Neural crest cell (in vitro differentiated cells): ENCODE results near the gene RASGRP3. TPM values are rescaled to one million over a fixed set of nuclear protein-coding genes. Genes with fewer than 3 reads are reported as not detected.

Experiments
- DNase-seq: peaks from one replicate; pipeline ENCODE4 v3.0.0; 2021; ENCODE audit warnings: low read depth, mixed read lengths, low spot score
- H3K27ac Mint-ChIP-seq: one replicate; pipeline ENCODE4 v1.8.0; 2021; ENCODE audit warnings: mild to moderate bottlenecking, mixed read lengths; ENCODE audit not compliant: unreplicated experiment
- H3K27me3 Mint-ChIP-seq: 2 replicates; pipeline ENCODE4 v1.8.0; 2021; ENCODE audit warnings: low read depth, mild to moderate bottlenecking, mixed read lengths
- H3K36me3 Mint-ChIP-seq: 2 replicates; pipeline ENCODE4 v1.8.0; 2021; ENCODE audit warnings: low read depth, mild to moderate bottlenecking, mixed read lengths
- H3K4me1 Mint-ChIP-seq: 2 replicates; pipeline ENCODE4 v1.8.0; 2021; ENCODE audit warnings: mixed read lengths
- H3K4me3 Mint-ChIP-seq: one replicate; pipeline ENCODE4 v1.8.0; 2021; ENCODE audit warnings: mild to moderate bottlenecking, mixed read lengths
- H3K9me3 Mint-ChIP-seq: 2 replicates; pipeline ENCODE4 v1.8.0; 2021; ENCODE audit warnings: mixed read lengths
- total RNA-seq: library from RNA; stranded (reverse); gene quantifications from 2 replicates; pipeline ENCODE4 v1.2.1, GENCODE V29; 2021
- TF ChIP-seq, protein P1 (sequence below): fragments of 200-600 bp; sonication (generic); conservative IDR thresholded peaks from 2 replicates; pipeline ENCODE4 v1.5.0; 2021; ENCODE audit warnings: antibody characterized with exemption, mild to moderate bottlenecking

The RASGRP3 gene
- total RNA-seq, 1 donor from 2014 or later, result 0.07 TPM

DNA sequence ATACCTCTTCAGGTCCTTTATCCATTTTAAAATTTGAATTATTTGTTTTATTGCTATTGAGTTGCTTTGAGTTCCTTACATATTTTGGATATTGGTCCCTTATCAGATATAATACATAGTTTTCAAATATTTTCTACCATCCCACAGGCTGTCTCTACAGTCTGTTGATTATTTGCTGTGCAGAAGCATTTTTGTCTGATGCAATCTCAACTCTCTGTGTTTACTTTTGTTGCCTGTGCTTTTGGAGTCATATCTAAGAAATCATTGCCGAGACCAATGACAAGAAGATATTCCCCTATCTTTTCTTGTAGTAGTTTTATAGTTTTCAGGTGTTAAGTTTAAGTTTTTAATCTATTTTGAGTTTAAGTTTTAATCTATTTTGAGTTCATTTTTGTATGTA lies 25.2 kb upstream of the RASGRP3 start:
- no peak for DNase-seq
- TF ChIP-seq, protein P1, sequence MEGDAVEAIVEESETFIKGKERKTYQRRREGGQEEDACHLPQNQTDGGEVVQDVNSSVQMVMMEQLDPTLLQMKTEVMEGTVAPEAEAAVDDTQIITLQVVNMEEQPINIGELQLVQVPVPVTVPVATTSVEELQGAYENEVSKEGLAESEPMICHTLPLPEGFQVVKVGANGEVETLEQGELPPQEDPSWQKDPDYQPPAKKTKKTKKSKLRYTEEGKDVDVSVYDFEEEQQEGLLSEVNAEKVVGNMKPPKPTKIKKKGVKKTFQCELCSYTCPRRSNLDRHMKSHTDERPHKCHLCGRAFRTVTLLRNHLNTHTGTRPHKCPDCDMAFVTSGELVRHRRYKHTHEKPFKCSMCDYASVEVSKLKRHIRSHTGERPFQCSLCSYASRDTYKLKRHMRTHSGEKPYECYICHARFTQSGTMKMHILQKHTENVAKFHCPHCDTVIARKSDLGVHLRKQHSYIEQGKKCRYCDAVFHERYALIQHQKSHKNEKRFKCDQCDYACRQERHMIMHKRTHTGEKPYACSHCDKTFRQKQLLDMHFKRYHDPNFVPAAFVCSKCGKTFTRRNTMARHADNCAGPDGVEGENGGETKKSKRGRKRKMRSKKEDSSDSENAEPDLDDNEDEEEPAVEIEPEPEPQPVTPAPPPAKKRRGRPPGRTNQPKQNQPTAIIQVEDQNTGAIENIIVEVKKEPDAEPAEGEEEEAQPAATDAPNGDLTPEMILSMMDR, result no peak
- Mint-ChIP-seq H3K9me3 (peaks cover 8% of the 10 kb centered on the region), H3K27ac (no peak overlapping the region), H3K36me3 (peaks cover 3% of the 10 kb centered on the region), H3K4me3 (no peak overlapping the region), H3K4me1 (no peaks in the 10 kb centered on the region), H3K27me3 (no peaks in the 10 kb centered on the region)

DNA sequence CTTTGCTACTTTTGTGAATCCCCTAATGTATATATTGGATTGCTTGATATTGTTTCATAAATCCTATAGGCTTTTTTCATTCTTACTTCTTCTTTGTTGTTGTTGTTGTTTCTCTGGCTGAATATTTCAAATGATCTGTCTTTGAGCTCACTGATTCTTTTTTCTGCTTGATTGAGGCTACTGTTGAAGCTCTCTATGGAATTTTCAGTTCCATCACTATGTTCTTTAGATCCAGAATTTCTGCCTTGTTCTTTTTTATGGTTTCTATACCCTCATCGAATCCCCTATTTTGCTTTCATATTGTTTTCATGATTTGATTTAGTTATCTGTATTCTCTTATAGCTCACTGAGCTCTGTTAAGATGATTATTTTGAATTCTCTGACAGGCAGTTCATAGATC lies 24.6 kb upstream of the RASGRP3 start:
- no peak overlapping the region for H3K27ac Mint-ChIP-seq
- peaks cover 8% of the 10 kb centered on the region for H3K9me3 Mint-ChIP-seq
- H3K4me3 Mint-ChIP-seq, result no peak overlapping the region
- H3K27me3 Mint-ChIP-seq, result no peaks in the 10 kb centered on the region
- TF ChIP-seq, protein P1, result no peak
- H3K36me3 Mint-ChIP-seq, result peaks cover 3% of the 10 kb centered on the region
- DNase-seq, result no peak
- H3K4me1 Mint-ChIP-seq, result no peaks in the 10 kb centered on the region

DNA sequence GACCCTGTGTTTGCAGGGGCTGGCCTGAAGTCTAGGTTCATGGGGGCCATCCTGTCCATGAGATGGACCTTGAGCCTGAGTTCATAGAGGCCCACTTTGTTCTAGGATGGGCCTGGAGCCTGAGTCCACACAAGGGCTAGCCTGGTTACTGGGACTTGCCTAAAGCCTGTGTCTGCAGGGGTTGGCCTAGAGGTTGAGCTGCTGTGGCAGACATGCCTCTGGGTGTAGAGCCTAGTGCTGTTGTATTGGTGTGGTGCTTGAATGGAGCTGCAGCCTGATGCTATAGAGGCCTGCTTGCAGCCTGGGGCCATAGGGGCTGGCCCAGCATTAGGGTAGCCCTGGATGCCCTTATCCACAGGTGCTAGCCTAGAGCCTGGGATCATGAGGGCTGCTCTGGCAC lies 23.9 kb upstream of the RASGRP3 start:
- Mint-ChIP-seq H3K36me3 (peaks cover 3% of the 10 kb centered on the region), H3K9me3 (peaks cover 8% of the 10 kb centered on the region)
- TF ChIP-seq, protein P1, result no peak

DNA sequence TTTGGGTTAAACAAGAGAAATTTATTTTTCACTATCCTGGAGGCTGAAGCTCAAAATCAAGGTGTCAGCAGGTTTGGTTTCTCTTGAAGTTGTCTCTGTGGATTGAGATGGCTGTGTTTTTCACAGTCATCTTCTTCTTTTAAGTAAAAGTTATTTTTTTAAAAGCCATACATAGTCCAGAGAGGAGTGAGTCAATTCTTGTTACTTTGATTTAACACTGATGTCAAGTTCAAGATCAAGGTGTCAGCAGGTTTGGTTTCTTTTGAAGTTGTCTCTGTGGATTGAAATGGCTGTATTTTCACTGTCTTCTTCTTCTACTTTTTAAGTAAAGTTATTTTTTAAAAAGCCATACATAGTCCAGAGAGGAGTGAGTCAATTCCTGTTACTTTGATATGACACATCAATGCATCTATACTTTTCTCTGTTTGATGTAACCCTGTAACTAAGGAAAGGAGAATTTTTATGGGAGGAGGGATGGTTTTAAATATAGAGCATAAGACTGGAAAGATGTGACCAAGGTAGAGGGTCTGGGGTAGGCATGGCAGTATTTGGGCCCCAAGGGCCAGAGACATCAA lies 22.5 kb upstream of the RASGRP3 start:
- peaks cover 8% of the 10 kb centered on the region for H3K9me3 Mint-ChIP-seq
- DNase-seq, result no peak
- no peaks in the 10 kb centered on the region for H3K27me3 Mint-ChIP-seq
- TF ChIP-seq, protein P1, result no peak
- H3K36me3 Mint-ChIP-seq, result peaks cover 3% of the 10 kb centered on the region
- no peaks in the 10 kb centered on the region for H3K4me1 Mint-ChIP-seq
- H3K27ac Mint-ChIP-seq, result no peak overlapping the region
- H3K4me3 Mint-ChIP-seq, result no peak overlapping the region

More for the DNA sequence above, 23.9 kb upstream of the RASGRP3 start:
- no peak overlapping the region for H3K27ac Mint-ChIP-seq
- DNase-seq, result no peak
- no peaks in the 10 kb centered on the region for H3K4me1 Mint-ChIP-seq
- H3K27me3 Mint-ChIP-seq, result no peaks in the 10 kb centered on the region
- H3K4me3 Mint-ChIP-seq, result no peak overlapping the region

DNA sequence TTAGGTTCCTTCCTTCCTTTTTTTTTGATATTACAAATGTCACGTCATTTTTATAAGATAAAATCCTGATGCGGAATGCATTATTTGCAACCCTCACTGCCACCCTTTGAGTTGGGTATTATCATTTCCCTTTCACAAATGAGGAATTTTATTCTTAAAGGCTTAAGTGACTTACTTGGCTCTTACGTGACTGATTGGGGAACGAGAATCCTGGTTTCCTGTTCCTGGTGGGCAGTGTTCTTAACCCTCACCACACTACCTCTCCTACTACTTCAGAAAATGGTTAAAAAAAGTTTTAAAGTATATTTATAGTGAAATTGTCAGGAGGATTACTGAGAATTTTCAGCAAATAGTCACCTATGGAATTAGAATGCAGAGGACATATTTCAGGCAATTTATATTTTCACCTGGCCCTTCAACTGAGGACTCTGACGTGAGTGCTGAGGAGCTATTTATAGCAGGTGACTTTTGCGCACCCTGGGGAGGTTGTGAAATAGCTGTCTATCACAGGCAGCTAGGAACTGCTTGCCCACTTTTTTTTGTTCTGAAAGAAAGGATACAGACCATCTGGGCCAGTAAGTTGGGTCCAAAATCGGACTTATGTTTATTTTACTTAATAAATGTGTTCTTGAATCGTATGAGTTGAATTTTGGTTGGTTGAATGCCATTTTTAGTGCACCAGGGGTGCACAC lies 18.7 kb upstream of the RASGRP3 start:
- no peak for DNase-seq
- Mint-ChIP-seq H3K36me3 (no peaks in the 10 kb centered on the region), H3K9me3 (peaks cover 3% of the 10 kb centered on the region), H3K27ac (no peak overlapping the region), H3K27me3 (no peaks in the 10 kb centered on the region), H3K4me1 (no peaks in the 10 kb centered on the region), H3K4me3 (no peak overlapping the region)
- TF ChIP-seq, protein P1, result no peak
